Activated naive CD4-positive, alpha-beta T cell treated with anti-CD3 and anti-CD28 coated beads, Interleukin-2, amount 10 ng/mL, durations not matched to agents 7 days and 5 days (primary cell): ENCODE data around the gene CHST6.
"Not testable (repeated sequence)": the region's sequence is repeated elsewhere in the genome, so short reads cannot be mapped to it uniquely, and the experiment has no call there.

Experiments used
- CTCF ChIA-PET: fragments of 350-600 bp; sonication (Branson Sonifier 250); formaldehyde crosslinking; loops from one replicate; lab custom pipeline; 2021; ENCODE audit warnings: antibody characterized with exemption; lab: Charles Lee
- DNase-seq: peaks from one replicate; pipeline ENCODE4 v3.0.0-alpha.2; 2020
- H3K27ac Mint-ChIP-seq: one replicate; pipeline ENCODE4 v1.8.0; 2021; ENCODE audit warnings: mild to moderate bottlenecking, moderate library complexity, mixed read lengths
- H3K27me3 Mint-ChIP-seq: one replicate; pipeline ENCODE4 v1.8.0; 2021; ENCODE audit warnings: mild to moderate bottlenecking, mixed read lengths
- H3K36me3 Mint-ChIP-seq: one replicate; pipeline ENCODE4 v1.8.0; 2021; ENCODE audit warnings: mixed read lengths
- H3K4me1 Mint-ChIP-seq: one replicate; pipeline ENCODE4 v1.8.0; 2021; ENCODE audit warnings: mixed read lengths
- H3K4me3 Mint-ChIP-seq: one replicate; pipeline ENCODE4 v1.8.0; 2021; ENCODE audit warnings: mild to moderate bottlenecking, moderate library complexity, mixed read lengths
- H3K9me3 Mint-ChIP-seq: one replicate; pipeline ENCODE4 v1.8.0; 2021; ENCODE audit warnings: mixed read lengths

The CHST6 gene

DNA sequence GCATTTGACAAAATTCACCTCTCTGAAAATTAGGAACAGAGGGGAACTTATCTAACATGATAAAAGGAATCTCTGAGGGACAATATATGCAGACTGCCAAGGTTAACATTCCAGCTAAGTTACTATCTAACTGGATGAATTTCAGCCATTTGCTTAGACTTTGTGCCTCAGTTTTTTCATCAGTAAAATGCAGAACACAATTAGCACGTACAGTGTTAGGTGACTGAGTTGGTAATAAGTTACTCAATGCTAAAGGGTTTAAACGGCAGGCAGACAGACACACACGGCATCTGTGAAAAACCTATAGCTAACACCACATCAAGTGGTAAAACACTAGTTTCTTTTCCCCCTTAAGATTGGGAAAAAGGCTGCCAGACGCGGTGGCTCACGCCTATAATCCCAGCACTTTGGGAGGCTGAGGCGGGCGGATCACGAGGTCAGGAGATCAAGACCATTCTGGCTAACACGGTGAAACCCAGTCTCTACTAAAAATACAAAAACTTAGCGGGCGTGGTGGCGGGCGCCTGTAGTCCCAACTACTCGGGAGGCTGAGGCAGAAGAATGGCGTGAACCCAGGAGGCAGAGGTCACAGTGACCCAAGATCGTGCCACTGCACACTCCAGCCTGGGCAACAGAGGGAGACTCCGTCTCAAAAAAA, 71.0 kb downstream of the CHST6 start:
- CTCF ChIA-PET: interaction anchor here (0.6 kb wide), 1 partner anchor 225 kb away, joined by 3 read pairs; no protein-coding TSS in a partner anchor
- not testable (repeated sequence) for H3K9me3 Mint-ChIP-seq, DNase-seq, H3K36me3 Mint-ChIP-seq, H3K4me3 Mint-ChIP-seq, H3K27me3 Mint-ChIP-seq, H3K27ac Mint-ChIP-seq
- H3K4me1 Mint-ChIP-seq: peaks cover 21% of the 10 kb centered on the region

DNA sequence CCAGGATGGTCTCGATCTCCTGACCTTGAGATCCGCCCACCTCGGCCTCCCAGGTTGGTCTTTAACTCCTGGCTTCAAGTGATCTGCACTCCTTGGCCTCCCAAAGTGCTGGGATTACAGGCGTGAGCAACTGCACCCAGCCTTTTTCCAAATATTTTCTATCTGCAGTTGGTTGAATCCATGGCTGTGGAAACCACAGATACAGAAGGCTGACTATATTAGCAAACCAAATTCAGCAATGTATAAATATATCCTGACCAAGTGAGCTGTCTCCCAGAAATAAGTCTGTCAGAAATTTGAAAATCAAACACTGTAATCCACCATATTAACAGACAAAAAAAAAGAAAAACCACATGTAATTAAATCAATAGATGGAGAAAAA, 71.5 kb downstream of the CHST6 start:
- H3K4me1 Mint-ChIP-seq: peaks cover 22% of the 10 kb centered on the region
- H3K27ac Mint-ChIP-seq: no peak overlapping the region
- H3K36me3 Mint-ChIP-seq: no peaks in the 10 kb centered on the region
- H3K9me3 Mint-ChIP-seq: no peaks in the 10 kb centered on the region
- no peaks in the 10 kb centered on the region for H3K27me3 Mint-ChIP-seq
- CTCF ChIA-PET: no interaction called here
- DNase-seq: no peak
- H3K4me3 Mint-ChIP-seq: no peak overlapping the region
